GM12801 (cell line): Measurements from ENCODE around the gene PLSCR5.

Source experiments
- TF ChIP-seq, protein P1 (sequence below): IDR thresholded peaks from one replicate; pipeline ENCODE4 v1.5.1; 2011; ENCODE audit warnings: control low read depth; ENCODE audit not compliant: insufficient read length; ENCODE audit errors: extremely low read depth

The PLSCR5 gene

DNA sequence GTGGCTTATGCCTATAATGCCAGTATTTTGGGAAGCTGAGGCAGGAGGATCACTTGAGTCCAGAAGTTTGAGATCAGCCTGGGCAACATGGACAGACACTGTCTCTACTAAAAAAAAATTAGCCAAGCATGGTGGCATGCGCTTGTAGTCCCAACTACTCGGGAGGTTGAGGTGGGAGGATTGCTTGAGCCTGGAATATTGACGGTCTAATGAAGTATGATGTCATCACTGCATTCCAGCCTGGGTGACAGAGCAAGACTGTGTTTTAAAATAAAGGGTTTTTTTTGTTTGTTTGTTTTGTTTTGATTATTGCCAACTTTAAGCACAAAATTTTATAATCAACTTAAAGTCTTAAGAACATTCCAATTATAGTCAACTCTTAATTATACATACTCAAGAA lies 67.5 kb downstream of the PLSCR5 start:
- TF ChIP-seq, protein P1, sequence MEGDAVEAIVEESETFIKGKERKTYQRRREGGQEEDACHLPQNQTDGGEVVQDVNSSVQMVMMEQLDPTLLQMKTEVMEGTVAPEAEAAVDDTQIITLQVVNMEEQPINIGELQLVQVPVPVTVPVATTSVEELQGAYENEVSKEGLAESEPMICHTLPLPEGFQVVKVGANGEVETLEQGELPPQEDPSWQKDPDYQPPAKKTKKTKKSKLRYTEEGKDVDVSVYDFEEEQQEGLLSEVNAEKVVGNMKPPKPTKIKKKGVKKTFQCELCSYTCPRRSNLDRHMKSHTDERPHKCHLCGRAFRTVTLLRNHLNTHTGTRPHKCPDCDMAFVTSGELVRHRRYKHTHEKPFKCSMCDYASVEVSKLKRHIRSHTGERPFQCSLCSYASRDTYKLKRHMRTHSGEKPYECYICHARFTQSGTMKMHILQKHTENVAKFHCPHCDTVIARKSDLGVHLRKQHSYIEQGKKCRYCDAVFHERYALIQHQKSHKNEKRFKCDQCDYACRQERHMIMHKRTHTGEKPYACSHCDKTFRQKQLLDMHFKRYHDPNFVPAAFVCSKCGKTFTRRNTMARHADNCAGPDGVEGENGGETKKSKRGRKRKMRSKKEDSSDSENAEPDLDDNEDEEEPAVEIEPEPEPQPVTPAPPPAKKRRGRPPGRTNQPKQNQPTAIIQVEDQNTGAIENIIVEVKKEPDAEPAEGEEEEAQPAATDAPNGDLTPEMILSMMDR, result no peak

DNA sequence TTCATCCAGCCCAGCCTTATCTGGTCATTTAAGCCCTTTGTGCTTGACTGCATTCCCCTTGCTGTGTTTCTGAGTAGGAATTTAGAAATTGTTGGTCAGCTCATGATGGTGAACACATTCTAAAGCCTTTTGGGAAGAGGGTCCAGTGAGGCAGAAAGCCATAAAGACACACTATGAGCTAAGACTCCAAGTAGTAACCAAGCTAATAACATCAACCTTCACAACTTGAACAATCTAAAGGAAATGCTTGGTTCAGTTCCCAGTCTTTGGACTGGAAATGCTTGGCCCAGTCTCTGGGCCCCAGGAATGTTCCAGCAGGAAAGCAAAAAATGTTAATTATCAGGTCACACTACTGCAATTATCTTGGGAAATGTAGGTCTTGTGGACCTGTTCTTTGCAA lies 68.5 kb downstream of the PLSCR5 start:
- TF ChIP-seq, protein P1, result no peak
